Measurements from ENCODE around the gene KLRC3.
A peak's percentile ranks its signal among the peaks of the same experiment; 100 is the strongest.

DNA sequence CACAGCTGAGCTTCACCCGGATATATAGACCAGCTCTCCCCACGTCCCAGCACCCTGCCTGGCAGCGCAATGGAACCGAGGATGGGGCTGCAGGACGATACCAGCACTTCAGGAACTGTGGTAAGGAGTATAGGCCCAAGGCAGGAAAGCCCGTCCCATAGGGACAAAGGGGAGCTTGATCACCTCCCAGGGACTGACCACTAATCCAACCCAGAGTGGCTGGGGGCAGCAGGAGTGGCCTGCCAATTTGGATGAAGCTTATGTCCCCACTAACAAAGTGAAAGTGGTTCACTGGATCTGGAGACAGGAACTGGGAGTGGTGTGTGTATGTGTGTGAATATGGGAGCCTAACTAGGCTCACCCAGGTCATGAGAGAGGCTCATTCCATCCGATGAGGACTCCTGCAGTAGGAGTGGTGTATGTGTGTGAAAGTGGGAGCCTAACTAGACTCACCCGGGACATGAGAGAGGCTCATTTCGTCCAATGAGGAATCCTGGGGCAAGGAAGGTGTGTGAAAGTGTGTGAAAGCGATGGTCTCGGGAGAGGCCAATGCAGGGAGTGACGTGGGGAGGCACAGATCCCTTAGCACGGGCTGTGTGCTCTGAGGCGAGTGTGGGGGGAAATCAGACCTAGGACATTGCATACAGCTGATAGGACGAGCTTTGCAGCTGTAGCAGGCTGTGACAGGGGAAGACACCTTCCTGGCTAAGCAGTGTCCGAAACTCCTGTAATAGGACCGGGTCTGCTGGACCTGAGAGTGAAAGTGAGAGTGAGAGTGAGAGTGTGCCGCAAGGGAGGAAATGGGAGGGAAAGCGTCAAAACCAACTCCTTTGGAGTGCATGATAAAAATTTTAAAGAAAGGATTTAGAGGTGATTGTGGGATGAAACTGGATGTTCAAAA, 56.2 kb downstream of the KLRC3 start:
- TF ChIP-seq CTCF (IDR thresholded peaks at IDR 0.05) (no peak), POLR2A (IDR thresholded peaks at IDR 0.05) (peak; percentile 24)

Measured in right lobe of liver (tissue), 4 donors.